Fibroblast of villous mesenchyme (primary cell): Measurements from ENCODE around the gene MPV17L2. TPM values are rescaled to one million over a fixed set of nuclear protein-coding genes. Genes with fewer than 3 reads are reported as not detected.

Experiments used
- DNase-seq: peaks from one replicate; pipeline ENCODE4 v3.0.0-alpha.2; 2010; ENCODE audit warnings: low read depth
- H3K4me3 ChIP-seq: 2 replicates; pipeline ENCODE4 v1.5.1; 2011; ENCODE audit warnings: low read depth, mild to moderate bottlenecking, low read length
- total RNA-seq: library from RNA; depleted of rRNA; stranded (reverse); fragments of >200 nt; gene quantifications from 2 replicates; pipeline ENCODE4 v1.2.3, GENCODE V29; 2012
- TF ChIP-seq, protein P1 (sequence below): IDR thresholded peaks from 2 replicates; pipeline ENCODE4 v1.5.1; 2012; ENCODE audit warnings: low read depth, mild to moderate bottlenecking, low read length; ENCODE audit not compliant: insufficient read depth

The MPV17L2 gene
- total RNA-seq, 1 donor, result 10.8 TPM

DNA sequence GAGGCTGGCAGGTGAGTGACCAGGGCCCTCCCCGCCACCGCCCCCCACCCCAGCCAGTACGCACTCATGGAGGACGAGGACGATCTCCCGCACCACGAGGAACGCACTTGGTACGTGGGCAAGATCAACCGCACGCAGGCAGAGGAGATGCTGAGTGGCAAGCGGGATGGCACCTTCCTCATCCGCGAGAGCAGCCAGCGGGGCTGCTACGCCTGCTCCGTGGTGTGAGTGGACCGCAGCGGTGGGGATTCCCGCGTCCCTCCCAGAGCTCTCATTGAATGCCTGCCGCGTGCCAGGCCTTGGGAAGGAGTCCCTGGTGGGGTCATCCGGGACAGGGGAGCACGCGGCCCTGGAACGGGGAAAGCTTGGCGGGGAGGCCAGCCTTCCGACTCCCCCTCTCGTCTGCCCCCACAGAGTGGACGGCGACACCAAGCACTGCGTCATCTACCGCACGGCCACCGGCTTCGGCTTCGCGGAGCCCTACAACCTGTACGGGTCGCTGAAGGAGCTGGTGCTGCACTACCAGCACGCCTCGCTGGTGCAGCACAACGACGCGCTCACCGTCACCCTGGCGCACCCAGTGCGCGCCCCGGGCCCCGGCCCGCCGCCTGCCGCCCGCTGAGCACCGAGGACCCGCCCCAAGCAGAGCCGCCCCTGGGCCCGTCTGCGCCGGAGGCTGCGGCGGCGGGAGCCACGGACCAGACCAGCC, 24.2 kb upstream of the MPV17L2 start:
- TF ChIP-seq, protein P1, sequence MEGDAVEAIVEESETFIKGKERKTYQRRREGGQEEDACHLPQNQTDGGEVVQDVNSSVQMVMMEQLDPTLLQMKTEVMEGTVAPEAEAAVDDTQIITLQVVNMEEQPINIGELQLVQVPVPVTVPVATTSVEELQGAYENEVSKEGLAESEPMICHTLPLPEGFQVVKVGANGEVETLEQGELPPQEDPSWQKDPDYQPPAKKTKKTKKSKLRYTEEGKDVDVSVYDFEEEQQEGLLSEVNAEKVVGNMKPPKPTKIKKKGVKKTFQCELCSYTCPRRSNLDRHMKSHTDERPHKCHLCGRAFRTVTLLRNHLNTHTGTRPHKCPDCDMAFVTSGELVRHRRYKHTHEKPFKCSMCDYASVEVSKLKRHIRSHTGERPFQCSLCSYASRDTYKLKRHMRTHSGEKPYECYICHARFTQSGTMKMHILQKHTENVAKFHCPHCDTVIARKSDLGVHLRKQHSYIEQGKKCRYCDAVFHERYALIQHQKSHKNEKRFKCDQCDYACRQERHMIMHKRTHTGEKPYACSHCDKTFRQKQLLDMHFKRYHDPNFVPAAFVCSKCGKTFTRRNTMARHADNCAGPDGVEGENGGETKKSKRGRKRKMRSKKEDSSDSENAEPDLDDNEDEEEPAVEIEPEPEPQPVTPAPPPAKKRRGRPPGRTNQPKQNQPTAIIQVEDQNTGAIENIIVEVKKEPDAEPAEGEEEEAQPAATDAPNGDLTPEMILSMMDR, result no peak

DNA sequence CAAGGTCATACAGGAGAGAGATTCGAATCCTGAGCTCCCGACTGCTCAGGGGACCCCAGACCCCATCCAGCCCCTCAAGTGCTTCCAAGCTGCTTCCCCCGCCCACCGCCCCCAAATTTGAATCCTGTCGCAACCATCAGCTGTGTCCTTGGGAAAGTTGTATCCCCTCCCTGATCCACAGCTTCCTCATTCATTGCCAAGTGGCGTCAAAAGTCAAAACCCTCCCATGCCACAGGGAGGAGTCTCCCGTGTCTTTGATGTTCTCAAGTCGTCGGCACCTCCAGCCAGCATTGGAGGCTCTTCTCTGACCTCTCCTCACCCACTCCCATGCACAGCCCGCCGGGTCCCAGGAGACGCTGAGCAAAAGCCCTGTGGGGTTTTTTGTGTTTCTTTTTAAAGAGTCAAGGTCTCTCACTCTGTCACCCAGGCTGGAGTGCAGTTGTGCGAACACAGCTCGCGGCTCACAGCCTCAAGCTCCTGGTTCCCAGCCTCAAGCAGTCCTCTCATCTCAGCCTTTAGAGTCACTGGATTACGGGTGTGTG, 22.2 kb upstream of the MPV17L2 start:
- DNase-seq, result no peak
- TF ChIP-seq, protein P1, result no peak
- H3K4me3 ChIP-seq, result no peak overlapping the region

More for the DNA sequence above, 24.2 kb upstream of the MPV17L2 start:
- no peak for DNase-seq
- no peak overlapping the region for H3K4me3 ChIP-seq

DNA sequence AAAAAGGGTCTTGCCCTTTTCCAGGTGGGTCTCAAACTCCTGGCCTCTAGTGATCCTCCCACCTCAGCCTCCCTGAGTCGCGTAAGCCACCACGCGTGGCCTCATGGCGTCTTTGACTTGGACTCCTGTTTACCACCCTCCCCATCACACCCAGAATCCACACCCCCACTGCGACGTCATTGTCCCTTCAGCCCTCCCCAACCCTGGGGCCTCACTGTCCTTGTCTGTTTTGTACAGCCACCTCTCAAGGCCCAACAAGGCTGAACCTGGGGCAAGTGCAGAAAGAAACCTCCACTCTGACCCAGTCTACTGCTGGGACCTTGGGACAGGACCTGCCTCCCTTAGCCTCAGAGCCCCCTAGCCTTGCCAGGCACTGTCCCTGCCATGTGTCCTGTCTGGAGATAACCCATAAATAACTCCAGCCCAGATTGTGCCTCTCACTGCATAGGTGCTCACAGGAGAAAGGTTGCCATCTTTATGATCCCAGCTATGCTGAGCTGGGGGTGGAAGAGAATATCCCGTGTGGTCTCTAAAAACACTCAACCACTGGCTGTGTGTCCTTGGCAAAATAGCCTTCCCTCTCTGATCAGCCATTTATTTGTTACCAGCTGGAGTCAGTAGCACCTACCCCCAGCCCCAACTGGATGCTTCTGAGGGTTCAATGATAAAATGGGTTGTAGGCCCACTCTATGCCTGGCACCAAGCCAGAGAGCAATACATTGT, 21.3 kb upstream of the MPV17L2 start:
- TF ChIP-seq, protein P1, result no peak
- no peak for DNase-seq

DNA sequence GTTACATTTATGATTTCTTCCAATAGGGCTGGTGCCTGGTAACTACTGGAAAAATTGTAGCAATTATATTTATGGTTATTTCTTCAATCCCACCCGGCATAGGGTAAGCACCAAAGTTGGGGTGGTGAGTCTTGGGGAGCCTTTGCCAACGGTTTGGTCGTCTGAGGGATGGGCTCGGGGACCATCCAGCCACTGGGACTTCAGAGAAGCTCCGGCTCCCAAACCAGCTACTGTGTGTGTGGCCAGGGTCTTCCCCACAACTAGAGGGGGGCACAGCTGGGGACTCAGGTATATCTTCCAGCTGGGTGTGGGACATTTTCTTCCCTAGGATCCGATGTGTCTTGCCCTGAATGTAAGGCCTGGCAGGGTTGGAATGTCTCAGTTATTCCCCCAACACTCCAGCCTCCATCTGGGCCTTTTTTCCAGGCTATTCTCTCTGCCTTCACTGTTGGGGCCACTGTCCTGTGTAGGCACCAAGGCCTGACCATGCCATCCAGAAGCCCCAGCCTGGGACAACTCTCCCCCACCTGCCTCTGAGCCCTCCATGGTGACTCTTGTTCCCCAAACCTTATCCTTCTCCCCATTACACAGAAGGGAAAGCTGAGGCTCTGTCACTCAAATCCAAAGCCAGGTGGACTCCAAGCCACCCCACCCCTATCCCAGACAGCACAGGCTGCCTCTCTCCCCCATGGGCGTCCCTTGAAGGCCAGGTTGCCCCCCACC, 20.5 kb upstream of the MPV17L2 start:
- TF ChIP-seq, protein P1, result no peak

More for the DNA sequence above, 21.3 kb upstream of the MPV17L2 start:
- H3K4me3 ChIP-seq, result no peak overlapping the region

DNA sequence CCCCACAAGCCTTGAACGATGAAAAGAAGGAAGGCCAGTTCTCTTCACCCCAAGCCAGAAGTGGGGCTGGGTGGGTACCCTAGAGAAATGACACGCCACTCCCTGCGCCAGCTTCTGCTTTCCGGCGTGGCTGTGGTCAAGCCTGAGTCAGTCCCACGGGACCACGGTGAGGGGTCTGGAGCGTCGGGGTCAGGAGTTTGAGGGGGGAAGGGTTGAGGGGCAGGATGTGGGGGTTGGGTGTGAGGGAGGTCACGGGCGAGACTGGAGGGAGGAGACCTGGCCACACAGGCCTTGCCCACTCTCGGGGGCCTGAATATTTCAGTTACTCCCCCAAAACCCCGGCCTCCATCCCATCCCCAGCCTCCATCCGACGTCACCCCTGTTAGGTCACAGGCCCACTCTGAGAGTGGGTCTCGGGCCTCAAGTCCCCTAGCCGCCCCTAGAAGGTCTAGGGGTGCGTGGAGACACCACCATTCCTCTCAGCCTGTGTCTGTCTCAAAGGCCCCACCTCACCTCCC, 19.9 kb upstream of the MPV17L2 start:
- TF ChIP-seq, protein P1, result no peak
- H3K4me3 ChIP-seq, result peak overlapping the region; percentile 76
- DNase-seq, result no peak

More for the DNA sequence above, 20.5 kb upstream of the MPV17L2 start:
- H3K4me3 ChIP-seq, result no peak overlapping the region
- no peak for DNase-seq

DNA sequence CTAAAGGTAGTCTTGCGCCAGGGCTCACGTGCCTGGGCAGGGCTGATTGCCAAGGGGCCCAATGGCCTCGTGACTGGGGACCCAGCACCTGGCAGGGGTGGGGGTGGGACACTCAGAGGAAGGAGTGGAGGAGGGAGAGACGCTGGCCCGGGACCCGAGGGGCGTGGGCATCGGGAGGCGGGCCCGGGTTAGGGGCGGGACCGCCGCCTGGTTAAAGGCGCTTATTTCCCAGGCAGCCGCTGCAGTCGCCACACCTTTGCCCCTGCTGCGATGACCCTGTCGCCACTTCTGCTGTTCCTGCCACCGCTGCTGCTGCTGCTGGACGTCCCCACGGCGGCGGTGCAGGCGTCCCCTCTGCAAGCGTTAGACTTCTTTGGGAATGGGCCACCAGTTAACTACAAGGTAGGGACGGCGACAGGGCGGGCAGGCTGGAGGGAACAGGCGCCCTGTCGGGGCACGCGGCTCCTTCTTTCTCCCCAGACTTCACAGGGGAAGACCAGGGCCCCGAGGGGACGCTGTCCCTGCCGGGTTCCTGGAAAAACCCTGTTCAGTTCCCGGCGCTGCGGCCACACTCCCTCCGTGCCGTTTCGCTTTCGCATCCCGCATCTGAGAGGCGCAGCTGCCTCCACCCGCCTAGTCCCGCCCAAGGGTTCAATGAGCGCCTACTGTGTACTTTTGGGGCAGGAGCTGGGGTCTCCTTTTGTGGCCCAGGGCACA, 19.3 kb upstream of the MPV17L2 start, which contains the start of gene IFI30:
Gene IFI30, plus strand, starts transcription at position 242 of the 717 bp plus-strand sequence. Its CDS starts 29 bp downstream, at position 271.
- TF ChIP-seq, protein P1, result no peak
- DNase-seq, result no peak
- H3K4me3 ChIP-seq, result peak within 1 kb of the TSS; percentile 76
